C4-2B (cell line): ENCODE measurements around the gene PAOX.
"Not testable (repeated sequence)": the region's sequence is repeated elsewhere in the genome, so short reads cannot be mapped to it uniquely, and the experiment has no call there.

ENCODE experiments used
- H3K27ac ChIP-seq: fragments of 450-650 bp; 2 replicates; pipeline ENCODE4 v1.5.1; 2017
- CTCF ChIP-seq: fragments of 450-650 bp; conservative IDR thresholded peaks from 2 replicates; pipeline ENCODE4 v1.5.1; 2017; ENCODE audit warnings: mild to moderate bottlenecking
- ZFX ChIP-seq: fragments of 450-650 bp; IDR thresholded peaks from 2 replicates; pipeline ENCODE4 v1.6.1; 2017

Gene PAOX

DNA sequence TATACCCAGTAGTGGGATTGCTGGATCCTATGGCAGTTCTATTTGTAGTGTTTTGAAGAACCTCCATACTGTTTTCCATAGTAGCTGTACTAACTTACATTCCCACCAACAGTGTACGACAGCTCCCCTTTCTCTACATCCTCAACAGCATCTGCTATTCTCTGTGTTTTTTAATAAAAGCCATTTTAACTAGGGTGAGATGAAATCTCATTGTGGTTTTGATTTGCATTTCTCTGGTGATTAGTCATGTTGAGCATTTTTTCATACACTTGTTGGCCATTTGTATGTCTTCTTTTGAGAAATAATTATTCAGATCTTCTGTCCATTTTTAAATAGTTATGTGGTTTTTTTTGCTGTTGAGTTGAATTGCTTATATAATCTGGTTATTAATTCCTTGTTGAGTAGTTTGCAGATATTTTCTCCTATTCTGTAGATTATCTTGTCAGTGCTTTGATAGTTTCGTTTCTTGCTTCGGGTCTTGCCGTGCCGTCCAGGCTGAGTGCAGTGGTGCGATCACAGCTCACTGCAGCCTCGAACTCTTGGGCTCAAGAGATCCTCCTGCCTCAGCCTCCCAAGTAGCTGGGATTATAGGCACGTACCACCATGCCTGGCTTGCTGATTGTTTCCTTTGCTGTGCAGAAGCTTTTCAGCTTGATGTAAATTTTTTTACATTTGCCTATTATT is 26.9 kb downstream of the PAOX start:
- H3K27ac ChIP-seq, result no peak overlapping the region
- TF ChIP-seq ZFX (no peak), CTCF (no peak)

GRCh38 chr10:133411523-133412380 is 32.7 kb downstream of the PAOX start:
- H3K27ac ChIP-seq, result no peak overlapping the region
- TF ChIP-seq ZFX (no peak), CTCF (no peak)

- H3K27ac ChIP-seq, result no peak overlapping the region
- TF ChIP-seq ZFX (no peak), CTCF (no peak)
Measured at GRCh38 chr10:133412381-133412711, 33.3 kb downstream of the PAOX start.

DNA sequence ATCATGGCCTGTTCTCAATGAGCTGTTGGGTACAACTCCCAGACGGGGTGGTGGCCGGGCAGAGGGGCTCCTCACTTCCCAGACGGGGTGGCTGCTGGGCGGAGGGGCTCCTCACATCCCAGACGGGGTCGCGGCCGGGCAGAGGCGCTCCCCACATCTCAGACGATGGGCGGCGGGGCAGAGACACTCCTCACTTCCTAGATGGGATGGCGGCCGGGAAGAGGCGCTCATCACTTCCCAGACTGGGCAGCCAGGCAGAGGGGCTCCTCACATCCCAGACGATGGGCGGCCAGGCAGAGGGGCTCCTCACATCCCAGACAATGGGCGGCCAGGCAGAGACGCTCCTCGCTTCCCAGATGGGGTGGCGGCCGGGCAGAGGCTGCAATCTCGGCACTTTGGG is 35.3 kb downstream of the PAOX start:
- not testable (repeated sequence) for H3K27ac ChIP-seq

- TF ChIP-seq ZFX (no peak), CTCF (no peak)
- no peak overlapping the region for H3K27ac ChIP-seq
Measured at GRCh38 chr10:133415752-133416151, 36.7 kb downstream of the PAOX start.

- H3K27ac ChIP-seq, result no peak overlapping the region
- TF ChIP-seq ZFX (no peak), CTCF (no peak)
Measured at GRCh38 chr10:133418289-133418993, 39.4 kb downstream of the PAOX start.

- TF ChIP-seq ZFX (no peak), CTCF (no peak)
- H3K27ac ChIP-seq, result no peak overlapping the region
Measured at GRCh38 chr10:133419211-133419950, 40.3 kb downstream of the PAOX start.
